ENCODE results near the gene LCN1.

- TF ChIP-seq CTCF (conservative IDR thresholded peaks at IDR 0.05; ENCODE audit: low read depth, low read length) (no peak), EZH2 (IDR thresholded peaks at IDR 0.05; ENCODE audit: low read length, unreplicated experiment) (no peak), EZH2phosphoT487 (IDR thresholded peaks at IDR 0.05; ENCODE audit: borderline replicate concordance, low read length) (no peak)
Measured at GRCh38 chr9:135484460-135485277, 36.6 kb upstream of the LCN1 start.

All from PC-3 (cell line).